Vagina (tissue), 2 donors: ENCODE measurements around the gene COL1A2. TPM values are rescaled to one million over a fixed set of nuclear protein-coding genes. Genes with fewer than 3 reads are reported as not detected.

Source experiments
- DNase-seq, 2 donors: peaks; one replicate each; pipeline ENCODE4 v3.0.0-alpha.2; 2017; ENCODE audit errors: extremely low spot score in 2 of 2
- H3K27ac ChIP-seq: fragments of 200-600 bp; sonication (generic); one replicate; pipeline ENCODE4 v1.5.1; 2019
- H3K27me3 ChIP-seq: fragments of 200-600 bp; sonication (generic); one replicate; pipeline ENCODE4 v1.5.1; 2019
- H3K36me3 ChIP-seq, 2 donors: fragments of 200-600 bp; sonication (generic); one replicate each; pipeline ENCODE4 v1.5.1; 2017 to 2019
- H3K4me1 ChIP-seq: fragments of 200-600 bp; sonication (generic); one replicate; pipeline ENCODE4 v1.5.1; 2019
- H3K4me3 ChIP-seq, 2 donors: fragments of 200-600 bp; sonication (generic); 1 replicate in 1 of 2; 2 replicates in 1 of 2; pipeline ENCODE4 v1.5.1; 2016 to 2019
- H3K9me3 ChIP-seq: fragments of 200-600 bp; sonication (generic); one replicate; pipeline ENCODE4 v1.5.1; 2019
- CTCF ChIP-seq, 3 experiments: fragments of 450-650 bp in 2 of 3; fragments of 200-600 bp in 1 of 3; sonication (generic) in 1 of 3; IDR thresholded peaks; one replicate each; pipeline ENCODE4 v1.5.1; 2017 to 2019; ENCODE audit warnings: antibody characterized with exemption in 3 of 3, mild to moderate bottlenecking in 2 of 3, moderate library complexity in 2 of 3
- POLR2A ChIP-seq, 2 donors: fragments of 450-650 bp; IDR thresholded peaks; one replicate each; pipeline ENCODE4 v1.6.1; 2017; ENCODE audit warnings: antibody characterized with exemption in 2 of 2, mild to moderate bottlenecking in 2 of 2, moderate library complexity in 2 of 2
- POLR2AphosphoS5 ChIP-seq, 2 donors: sonication (generic); formaldehyde crosslinking; IDR thresholded peaks; one replicate each; pipeline ENCODE4 v1.9.0; 2017; ENCODE audit warnings: antibody characterized with exemption in 2 of 2, mild to moderate bottlenecking in 2 of 2, low read depth in 1 of 2; ENCODE audit not compliant: insufficient read depth in 1 of 2
- intact Hi-C: fragments of 100-400 bp; cut with DNase I; formaldehyde crosslinking; loops from one replicate; pipeline ENCODE4 v1.15.1; 2023
- total RNA-seq: library from RNA; depleted of rRNA; stranded (reverse); fragments of >200 nt; gene quantifications from one replicate; pipeline ENCODE4 v1.2.3, GENCODE V29; 2016

The COL1A2 gene
- total RNA-seq, 1 donor from 2014 or later: 199 TPM

- intact Hi-C loops: no loop called here
- no peaks in the 10 kb centered on the region for H3K27me3 ChIP-seq
- peaks cover 38% of the 10 kb centered on the region for H3K4me1 ChIP-seq
- H3K36me3 ChIP-seq: peaks cover 0 to 25% of the 10 kb centered on the region in 2 donors
- TF ChIP-seq POLR2AphosphoS5 (IDR thresholded peaks at IDR 0.05; ENCODE audit: insufficient read depth in 1 of 2, low read depth in 1 of 2) (no peak), POLR2A (IDR thresholded peaks at IDR 0.05) (no peak), CTCF (IDR thresholded peaks at IDR 0.05) (no peak)
- DNase-seq: no peak
- H3K4me3 ChIP-seq: no peak overlapping the region
- peak overlapping the region; percentile 95 for H3K27ac ChIP-seq
- H3K9me3 ChIP-seq: no peaks in the 10 kb centered on the region
Observed at GRCh38 chr7:94403546-94403945, 8.9 kb downstream of the COL1A2 start.

- peak overlapping the region; percentile 95 for H3K27ac ChIP-seq
- intact Hi-C loops: no loop called here
- no peak for DNase-seq
- H3K4me1 ChIP-seq: peaks cover 47% of the 10 kb centered on the region
- peaks cover 0 to 25% of the 10 kb centered on the region in 2 donors for H3K36me3 ChIP-seq
- no peak overlapping the region for H3K4me3 ChIP-seq
- H3K27me3 ChIP-seq: no peaks in the 10 kb centered on the region
- no peaks in the 10 kb centered on the region for H3K9me3 ChIP-seq
- TF ChIP-seq POLR2A (IDR thresholded peaks at IDR 0.05) (no peak), POLR2AphosphoS5 (IDR thresholded peaks at IDR 0.05; ENCODE audit: insufficient read depth in 1 of 2, low read depth in 1 of 2) (no peak), CTCF (IDR thresholded peaks at IDR 0.05) (no peak)
Observed at GRCh38 chr7:94405506-94405905, 10.8 kb downstream of the COL1A2 start.

DNA sequence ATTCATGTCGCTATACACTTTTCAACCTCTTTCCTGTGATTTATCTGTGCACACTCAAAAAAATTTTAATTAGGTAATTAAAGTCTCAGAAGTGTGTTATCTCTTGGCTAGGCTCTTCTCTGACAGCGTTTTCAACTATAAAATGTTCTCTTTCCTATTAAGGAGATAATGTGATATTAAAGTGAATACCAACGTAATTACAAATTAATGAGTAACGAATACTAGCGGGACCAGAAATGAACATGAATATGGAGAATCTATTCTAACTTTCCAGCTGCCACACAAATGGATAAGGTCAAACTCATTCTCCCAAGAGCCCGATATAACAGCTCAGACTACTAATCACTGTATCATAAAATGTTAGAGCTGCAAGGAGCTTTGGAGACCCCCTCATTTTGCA, 12.0 kb downstream of the COL1A2 start:
- peaks cover 0 to 30% of the 10 kb centered on the region in 2 donors for H3K36me3 ChIP-seq
- intact Hi-C loops: no loop called here

GRCh38 chr7:94409200-94409948, 14.7 kb downstream of the COL1A2 start:
- H3K4me1 ChIP-seq: peaks cover 63% of the 10 kb centered on the region
- TF ChIP-seq CTCF (IDR thresholded peaks at IDR 0.05) (no peak), POLR2AphosphoS5 (IDR thresholded peaks at IDR 0.05; ENCODE audit: insufficient read depth in 1 of 2, low read depth in 1 of 2) (no peak), POLR2A (IDR thresholded peaks at IDR 0.05) (no peak)
- peaks cover 0 to 24% of the 10 kb centered on the region in 2 donors for H3K36me3 ChIP-seq
- no peak overlapping the region for H3K4me3 ChIP-seq
- peak overlapping the region; percentile 95 for H3K27ac ChIP-seq
- no peak for DNase-seq
- H3K27me3 ChIP-seq: no peaks in the 10 kb centered on the region
- H3K9me3 ChIP-seq: no peaks in the 10 kb centered on the region
- intact Hi-C loops: no loop called here

More for the DNA sequence above, 12.0 kb downstream of the COL1A2 start:
- Histone ChIP-seq H3K9me3 (no peaks in the 10 kb centered on the region), H3K4me3 (no peak overlapping the region), H3K27me3 (no peaks in the 10 kb centered on the region), H3K4me1 (peaks cover 57% of the 10 kb centered on the region), H3K27ac (peak overlapping the region; percentile 95)
- no peak for DNase-seq
- TF ChIP-seq POLR2AphosphoS5 (IDR thresholded peaks at IDR 0.05; ENCODE audit: insufficient read depth in 1 of 2, low read depth in 1 of 2) (no peak), POLR2A (IDR thresholded peaks at IDR 0.05) (no peak), CTCF (IDR thresholded peaks at IDR 0.05) (no peak)
